GM19025 (cell line): ENCODE data around the gene TMEM239.

Experiments
- ATAC-seq: cut with Tn5 transposase; IDR thresholded peaks from one replicate; pipeline ENCODE4 v1.9.1; 2021; ENCODE audit warnings: mild to moderate bottlenecking, low read depth, moderate library complexity; ENCODE audit not compliant: unreplicated experiment

TMEM239 gene

DNA sequence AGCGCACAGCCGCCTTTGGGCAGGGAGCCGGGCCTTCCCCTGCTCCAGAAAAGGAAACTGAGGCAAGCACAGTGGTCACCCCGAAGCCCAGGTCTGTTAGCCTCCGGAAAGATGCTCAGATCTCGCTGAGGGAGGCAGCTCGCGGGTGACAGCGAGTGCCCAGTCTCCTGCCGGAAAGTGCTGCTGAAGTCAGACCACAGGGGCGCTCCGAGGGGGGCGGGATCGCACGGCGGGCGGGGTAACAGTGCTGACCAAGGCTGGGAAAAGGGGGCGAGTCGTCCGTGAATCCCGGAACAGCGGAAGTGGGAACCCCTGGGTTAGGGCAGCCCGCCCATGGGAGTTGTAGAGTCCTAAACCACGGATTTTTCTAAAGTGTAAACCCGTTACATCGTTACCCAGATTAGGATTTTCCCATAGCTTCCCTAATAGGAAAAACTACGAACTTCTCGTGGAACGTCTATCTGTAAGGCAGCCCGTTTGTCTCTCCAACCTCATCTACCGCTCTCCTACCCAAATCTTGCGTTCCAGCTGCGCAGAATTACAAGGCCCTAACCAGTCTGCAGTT lies 24.9 kb downstream of the TMEM239 start:
- ATAC-seq: peak; percentile 24

- no peak for ATAC-seq
Observed at GRCh38 chr20:2845607-2846006, 29.4 kb downstream of the TMEM239 start.

GRCh38 chr20:2846698-2847097 lies 30.5 kb downstream of the TMEM239 start:
- ATAC-seq: no peak

DNA sequence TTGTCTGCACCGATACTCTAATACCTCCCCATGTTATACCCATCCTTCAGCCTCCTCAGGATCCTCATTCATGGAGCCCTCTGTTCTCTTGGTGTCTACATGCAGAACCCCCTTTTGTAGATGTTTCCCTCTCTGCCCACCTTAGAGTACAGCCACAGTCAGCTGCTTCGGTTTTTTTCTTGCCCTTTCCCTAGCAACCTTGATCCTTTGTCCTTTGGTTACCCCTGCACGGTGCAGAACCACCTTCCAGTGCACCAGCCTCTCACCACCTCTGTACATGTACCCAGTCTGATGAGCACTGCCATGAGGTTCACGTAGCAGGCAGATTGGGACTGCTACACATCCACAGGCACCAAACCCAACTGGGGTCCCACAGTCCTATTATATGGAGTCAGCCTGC lies 31.6 kb downstream of the TMEM239 start:
- no peak for ATAC-seq

DNA sequence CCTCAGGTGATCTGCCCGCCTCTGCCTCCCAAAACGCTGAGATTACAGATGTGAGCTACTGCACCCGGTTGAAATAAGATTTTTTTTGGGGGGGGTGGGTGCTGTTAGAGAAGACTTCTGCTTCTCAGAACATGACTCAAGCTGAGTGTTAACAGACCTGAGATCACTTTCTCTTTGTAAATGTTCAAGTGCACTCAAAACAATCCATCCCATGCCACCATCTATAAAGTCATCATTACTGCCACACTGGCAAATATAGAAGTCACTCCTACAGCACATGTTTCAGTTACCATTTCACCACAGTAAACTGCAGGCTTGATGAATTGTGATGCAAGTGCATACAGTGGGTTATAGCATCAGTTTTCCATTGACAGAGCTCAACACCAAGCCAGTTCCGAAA lies 33.4 kb downstream of the TMEM239 start:
- ATAC-seq: no peak

GRCh38 chr20:2851086-2851485 lies 34.9 kb downstream of the TMEM239 start:
- ATAC-seq: no peak

GRCh38 chr20:2858591-2858990 lies 42.4 kb downstream of the TMEM239 start:
- ATAC-seq: no peak

GRCh38 chr20:2859330-2860121 lies 43.4 kb downstream of the TMEM239 start:
- ATAC-seq: no peak

GRCh38 chr20:2864626-2865025 lies 48.5 kb downstream of the TMEM239 start:
- ATAC-seq: no peak

DNA sequence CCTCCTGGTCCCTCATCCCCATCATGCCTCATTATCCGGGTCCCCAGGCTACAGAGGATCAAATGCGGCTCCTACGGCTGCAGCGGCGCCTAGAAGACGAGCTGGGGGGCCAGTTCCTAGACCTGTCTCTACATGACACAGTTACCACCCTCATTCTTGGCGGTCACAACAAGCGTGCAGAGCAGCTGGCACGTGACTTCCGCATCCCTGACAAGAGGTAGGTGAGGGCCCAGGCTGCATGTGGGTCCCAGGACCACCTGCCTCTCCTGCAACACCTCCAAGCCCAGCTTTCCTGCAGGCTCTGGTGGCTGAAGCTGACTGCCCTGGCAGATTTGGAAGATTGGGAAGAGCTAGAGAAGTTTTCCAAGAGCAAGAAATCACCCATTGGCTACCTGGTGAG lies 48.9 kb downstream of the TMEM239 start:
- no peak for ATAC-seq

DNA sequence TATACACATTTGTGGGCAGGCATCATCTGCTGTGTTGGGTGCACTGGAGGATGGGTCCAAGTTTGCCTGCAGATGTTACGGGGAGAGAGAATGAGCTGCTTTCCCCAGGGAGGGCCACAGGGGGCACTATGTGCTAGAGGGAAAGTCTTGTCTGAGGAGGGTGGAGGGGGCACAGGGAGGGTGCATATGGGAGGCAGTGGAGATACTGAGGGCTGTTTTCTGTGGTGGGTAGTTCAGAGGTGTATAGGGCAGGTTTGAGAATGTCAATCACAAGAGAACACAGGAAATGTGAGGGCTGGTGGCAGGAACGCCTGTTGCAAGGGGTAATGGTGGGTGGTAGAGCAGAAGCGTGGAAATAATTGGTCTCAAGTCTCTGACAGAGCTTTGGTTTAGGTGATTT lies 49.5 kb downstream of the TMEM239 start:
- ATAC-seq: no peak

- no peak for ATAC-seq
Observed at GRCh38 chr20:2866236-2866635, 50.1 kb downstream of the TMEM239 start.

DNA sequence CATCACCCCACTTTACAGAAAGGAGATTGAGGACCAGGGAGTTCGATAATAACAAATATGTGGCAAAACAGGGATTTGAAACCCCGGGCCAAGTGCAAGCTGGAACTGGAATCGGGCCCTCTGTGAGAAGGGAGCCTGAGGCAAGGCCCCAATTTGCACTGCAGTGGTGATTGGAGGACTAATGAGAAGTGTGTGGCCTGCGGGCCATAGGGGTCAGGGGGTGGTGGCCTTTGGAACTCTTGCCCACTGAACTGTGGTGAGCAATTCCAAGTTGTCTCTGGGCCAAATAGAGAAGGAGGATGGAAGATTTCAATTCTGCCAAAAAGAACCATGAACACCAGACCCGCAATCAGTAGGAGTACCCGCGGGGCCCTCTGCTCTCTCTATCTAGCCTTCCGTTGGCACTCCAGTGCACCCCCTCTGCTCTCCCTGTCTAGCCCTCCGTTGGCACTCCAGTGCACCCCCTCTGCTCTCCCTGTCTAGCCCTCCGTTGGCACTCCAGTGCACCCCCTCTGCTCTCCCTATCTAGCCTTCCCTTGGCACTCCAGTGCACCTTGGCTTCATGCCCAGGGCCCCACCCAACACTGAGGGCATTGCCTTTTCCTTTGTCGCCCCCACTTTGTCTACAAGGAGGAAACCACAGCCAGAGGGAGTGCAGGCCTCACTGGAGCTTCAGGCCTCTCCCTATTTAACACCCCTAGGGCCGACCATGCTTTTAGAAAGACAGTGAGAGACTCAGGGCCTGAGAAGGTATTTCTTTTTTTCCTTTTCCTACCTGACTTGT lies 51.1 kb downstream of the TMEM239 start:
- ATAC-seq: no peak
